Tibial artery (tissue), 4 donors: Measurements from ENCODE around the gene CELA2B.

Source experiments
- DNase-seq, 2 donors: peaks; one replicate each; pipeline ENCODE4 v3.0.0-alpha.2; 2019
- H3K27ac ChIP-seq, 2 donors: fragments of 200-600 bp; sonication (generic) in 1 of 2; 1 replicate in 1 of 2; 2 replicates in 1 of 2; pipeline ENCODE4 v1.5.1; 2018 to 2019; ENCODE audit warnings: mild to moderate bottlenecking in 1 of 2
- H3K27me3 ChIP-seq, 2 donors: fragments of 200-600 bp; sonication (generic) in 1 of 2; one replicate each; pipeline versions ENCODE4 v1.5.1 to v1.6.0; 2016 to 2019
- H3K36me3 ChIP-seq, 3 donors: fragments of 200-600 bp; sonication (generic) in 2 of 3; one replicate each; pipeline ENCODE4 v1.5.1; 2016 to 2019; ENCODE audit warnings: mild to moderate bottlenecking in 2 of 3
- H3K4me1 ChIP-seq, 4 donors: fragments of 200-600 bp; sonication (generic) in 2 of 4; 1 replicate in 3 of 4; 2 replicates in 1 of 4; pipeline ENCODE4 v1.5.1; 2016 to 2019
- H3K4me3 ChIP-seq, 2 donors: fragments of 200-600 bp; sonication (generic) in 1 of 2; 1 replicate in 1 of 2; 2 replicates in 1 of 2; pipeline ENCODE4 v1.5.1; 2018 to 2019; ENCODE audit warnings: mild to moderate bottlenecking in 2 of 2
- H3K9me3 ChIP-seq, 3 donors: fragments of 200-600 bp; sonication (generic) in 1 of 3; one replicate each; pipeline ENCODE4 v1.5.1; 2016 to 2019
- CTCF ChIP-seq, 2 experiments: fragments of 200-600 bp in 1 of 2; fragments of 450-650 bp in 1 of 2; IDR thresholded peaks; one replicate each; pipeline ENCODE4 v1.5.1; 2017 to 2019; ENCODE audit warnings: antibody characterized with exemption in 2 of 2, mild to moderate bottlenecking in 1 of 2, moderate library complexity in 1 of 2
- intact Hi-C: fragments of 100-400 bp; cut with DNase I; formaldehyde crosslinking; loops from one replicate; pipeline ENCODE4 v1.15.0; 2023; ENCODE audit warnings: low total_unique reads

Gene CELA2B

DNA sequence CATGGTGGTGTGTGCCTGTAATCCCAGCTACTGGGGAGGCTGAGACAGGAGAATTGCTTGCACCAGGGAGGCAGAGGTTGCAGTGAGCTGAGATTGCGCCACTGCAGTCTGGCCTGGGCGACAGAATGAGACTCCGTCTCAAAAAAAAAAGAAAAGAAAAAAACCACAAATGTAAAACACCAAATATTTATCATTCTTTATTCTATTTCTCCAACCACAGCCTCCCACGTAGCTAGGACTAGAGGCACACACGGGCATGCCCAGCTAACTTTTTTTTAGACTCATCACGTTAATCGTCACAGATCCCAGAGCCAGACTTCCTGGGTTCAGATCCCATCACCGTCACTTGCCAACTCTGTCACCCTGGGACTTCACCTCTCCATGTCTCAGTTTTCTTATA is 64.3 kb downstream of the CELA2B start:
- Histone ChIP-seq H3K36me3 (peaks cover 49 to 97% (median 92%) of the 10 kb centered on the region in 3 donors), H3K27me3 (no peaks in the 10 kb centered on the region), H3K4me1 (no peaks in the 10 kb centered on the region), H3K27ac (no peak overlapping the region), H3K9me3 (no peaks in the 10 kb centered on the region), H3K4me3 (no peak overlapping the region)
- intact Hi-C loops: no loop called here
- no peak for DNase-seq
- TF ChIP-seq CTCF (IDR thresholded peaks at IDR 0.05): no peak
